K562 (cell line): ENCODE measurements around the gene IL12RB1. TPM values are rescaled to one million over a fixed set of nuclear protein-coding genes. Genes with fewer than 3 reads are reported as not detected.
A peak's percentile ranks its signal among the peaks of the same experiment; 100 is the strongest.

Source experiments
- ARID3A ChIP-seq: IDR thresholded peaks from 2 replicates; pipeline ENCODE4 v1.6.1; 2012; ENCODE audit warnings: low read depth, low read length, improper control_type of control experiment, borderline replicate concordance
- CHD4 ChIP-seq: fragments of 200-600 bp; sonication (generic); IDR thresholded peaks from 3 replicates; pipeline ENCODE4 v1.6.1; 2012; ENCODE audit warnings: low read depth, mild to moderate bottlenecking, mixed read lengths, low read length, inconsistent platforms; ENCODE audit not compliant: insufficient read depth, insufficient replicate concordance, poor library complexity, severe bottlenecking
- CREBBP ChIP-seq: IDR thresholded peaks from one replicate; pipeline ENCODE4 v1.6.1; 2012; ENCODE audit warnings: low read depth, mild to moderate bottlenecking, control low read depth, inconsistent platforms, low read length
- HDGF ChIP-seq: fragments of 450-650 bp; IDR thresholded peaks from 2 replicates; pipeline ENCODE4 v1.6.1; 2016
- MYBL2 ChIP-seq, 2 experiments: fragments of 450-650 bp in 1 of 2; sonication (generic) in 1 of 2; formaldehyde crosslinking in 1 of 2; IDR thresholded peaks; 2 replicates each; pipeline versions ENCODE4 v1.6.1 to v1.8.1; 2017 to 2022; ENCODE audit warnings: borderline replicate concordance in 1 of 2, inconsistent platforms in 1 of 2, low read depth in 1 of 2, mild to moderate bottlenecking in 1 of 2, missing genetic modification reagents in 1 of 2, moderate library complexity in 1 of 2
- NFE2L1 ChIP-seq: fragments of 450-650 bp; IDR thresholded peaks from 2 replicates; pipeline ENCODE4 v1.6.1; 2016; ENCODE audit warnings: missing genetic modification characterization, low read depth, mild to moderate bottlenecking, missing compliant biosample characterization, moderate library complexity, borderline replicate concordance
- PATZ1 ChIP-seq: fragments of 250-450 bp; sonication (Bioruptor Pico); IDR thresholded peaks from 2 replicates; pipeline ENCODE4 v1.5.0; 2020; ENCODE audit warnings: mild to moderate bottlenecking, borderline replicate concordance
- PREB ChIP-seq: sonication (generic); formaldehyde crosslinking; IDR thresholded peaks from 2 replicates; pipeline ENCODE4 v1.8.1; 2023; ENCODE audit warnings: mild to moderate bottlenecking, missing genetic modification reagents
- RAD51 ChIP-seq: fragments of 450-650 bp; IDR thresholded peaks from 2 replicates; pipeline ENCODE4 v1.7.1; 2016; ENCODE audit warnings: low read depth, mild to moderate bottlenecking, borderline replicate concordance
- RCOR1 ChIP-seq, 2 experiments: IDR thresholded peaks; 2 replicates each; pipeline ENCODE4 v1.6.1; 2012; ENCODE audit warnings: low read depth in 2 of 2, low read length in 2 of 2, borderline replicate concordance in 1 of 2, improper control_type of control experiment in 1 of 2
- ZNF165 ChIP-seq: fragments of 250-450 bp; sonication (Bioruptor Pico); IDR thresholded peaks from 2 replicates; pipeline ENCODE4 v1.4.0; 2020; ENCODE audit warnings: borderline replicate concordance
- ZNF318 ChIP-seq, 2 experiments: fragments of 450-650 bp; IDR thresholded peaks; 2 replicates each; pipeline ENCODE4 v1.6.1; 2016; ENCODE audit warnings: mild to moderate bottlenecking in 2 of 2, borderline replicate concordance in 1 of 2, low read depth in 1 of 2, moderate library complexity in 1 of 2
- polyA plus RNA-seq, 8 experiments: library from polyadenylated mRNA; depleted of rRNA in 4 of 8; stranded (reverse) in 5 of 8; unstranded in 3 of 8; fragments of >200 nt; fragmentation: Nextera tagmentation in 2 of 8; fragmentation: Illumina TruSeq in 1 of 8; extraction: Ambion mirVana in 2 of 8; extraction: Trizol in 1 of 8; gene quantifications; 2 replicates each; pipeline versions ENCODE4 v1.2.1 to v1.2.3, GENCODE V29; 2011 to 2014; ENCODE audit warnings: inconsistent platforms in 1 of 8, missing spikeins in 1 of 8
- total RNA-seq, 7 experiments: library from RNA; depleted of rRNA in 6 of 7; stranded (reverse); fragments of >200 nt in 6 of 7; fragmentation: Illumina TruSeq in 2 of 7; extraction: Trizol in 2 of 7; gene quantifications; 2 replicates each; pipeline versions ENCODE4 v1.2.1 to v1.2.3, GENCODE V29; 2011 to 2021; ENCODE audit warnings: low replicate concordance in 1 of 7

Gene IL12RB1
- total and polyA plus RNA-seq, 9 of the 15 experiments (the other 6 are each of a cell fraction or from before 2014, with no cell fraction given): 0.04 to 0.07 (median 0.06) TPM; not detected in 5

GRCh38 chr19:18093439-18094161 lies 6.9 kb upstream of the IL12RB1 start (continued):
- TF ChIP-seq ZNF318 (IDR thresholded peaks at IDR 0.05; ENCODE audit: borderline replicate concordance in 1 of 2, low read depth in 1 of 2) (no peak), PATZ1 (CRISPR knock-in tag) (no peak), RAD51 (peak; percentile 97), ZNF165 (CRISPR knock-in tag) (no peak), MYBL2 (IDR thresholded peaks at IDR 0.05; ENCODE audit: low read depth) (peak; percentile 55), MYBL2 (CRISPR knock-in tag; IDR thresholded peaks at IDR 0.05; ENCODE audit: borderline replicate concordance) (no peak), HDGF (no peak), PREB (no peak), NFE2L1 (tag) (no peak), CHD4 (no peak), RCOR1 (IDR thresholded peaks at IDR 0.05; ENCODE audit: borderline replicate concordance in 1 of 2, low read depth in 2 of 2, low read length in 2 of 2) (no peak), CREBBP (no peak), ARID3A (no peak)
